ENCODE results near the gene TSFM.

- TF ChIP-seq, protein P1, sequence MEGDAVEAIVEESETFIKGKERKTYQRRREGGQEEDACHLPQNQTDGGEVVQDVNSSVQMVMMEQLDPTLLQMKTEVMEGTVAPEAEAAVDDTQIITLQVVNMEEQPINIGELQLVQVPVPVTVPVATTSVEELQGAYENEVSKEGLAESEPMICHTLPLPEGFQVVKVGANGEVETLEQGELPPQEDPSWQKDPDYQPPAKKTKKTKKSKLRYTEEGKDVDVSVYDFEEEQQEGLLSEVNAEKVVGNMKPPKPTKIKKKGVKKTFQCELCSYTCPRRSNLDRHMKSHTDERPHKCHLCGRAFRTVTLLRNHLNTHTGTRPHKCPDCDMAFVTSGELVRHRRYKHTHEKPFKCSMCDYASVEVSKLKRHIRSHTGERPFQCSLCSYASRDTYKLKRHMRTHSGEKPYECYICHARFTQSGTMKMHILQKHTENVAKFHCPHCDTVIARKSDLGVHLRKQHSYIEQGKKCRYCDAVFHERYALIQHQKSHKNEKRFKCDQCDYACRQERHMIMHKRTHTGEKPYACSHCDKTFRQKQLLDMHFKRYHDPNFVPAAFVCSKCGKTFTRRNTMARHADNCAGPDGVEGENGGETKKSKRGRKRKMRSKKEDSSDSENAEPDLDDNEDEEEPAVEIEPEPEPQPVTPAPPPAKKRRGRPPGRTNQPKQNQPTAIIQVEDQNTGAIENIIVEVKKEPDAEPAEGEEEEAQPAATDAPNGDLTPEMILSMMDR (IDR thresholded peaks at IDR 0.05; ENCODE audit: low read length): no peak
- TF ChIP-seq EZH2 (optimal IDR thresholded peaks at IDR 0.05; ENCODE audit: low read depth, low read length) (no peak), EZH2phosphoT487 (IDR thresholded peaks at IDR 0.05; ENCODE audit: low read length) (no peak)
These were observed 11.9 kb upstream of the TSFM start for GRCh38 chr12:57770734-57771133.

Measured in MM.1S (cell line).